Omental fat pad (tissue), 4 donors: Measurements from ENCODE around the gene PRKCA. TPM values are rescaled to one million over a fixed set of nuclear protein-coding genes. Genes with fewer than 3 reads are reported as not detected.
"Not testable (repeated sequence)": the region's sequence is repeated elsewhere in the genome, so short reads cannot be mapped to it uniquely, and the experiment has no call there.

Source experiments
- ATAC-seq: fragments of 150-250 bp; one replicate; pipeline ENCODE4 v1.9.1; 2016; ENCODE audit warnings: mild to moderate bottlenecking, moderate library complexity; ENCODE audit not compliant: low FRiP score
- DNase-seq: peaks from one replicate; pipeline ENCODE4 v3.0.0-alpha.2; 2019; ENCODE audit warnings: low spot score
- CTCF ChIP-seq, 3 donors: fragments of 450-650 bp; IDR thresholded peaks; one replicate each; pipeline ENCODE4 v1.5.1; 2016 to 2017; ENCODE audit warnings: antibody characterized with exemption in 3 of 3, mild to moderate bottlenecking in 3 of 3, moderate library complexity in 2 of 3
- total RNA-seq, 4 donors: library from RNA; depleted of rRNA; stranded (reverse); fragments of >200 nt; gene quantifications; one replicate each; pipeline ENCODE4 v1.1.0, GENCODE V29; 2016

The PRKCA gene
- total RNA-seq, 4 donors from 2014 or later, result 6.7 to 14.3 (median 10.3) TPM

GRCh38 chr17:66322764-66323163 is 20.4 kb downstream of the PRKCA start:
- no peak for ATAC-seq
- no peak for TF ChIP-seq CTCF (IDR thresholded peaks at IDR 0.05)
- DNase-seq, result no peak

GRCh38 chr17:66324381-66325004 is 22.1 kb downstream of the PRKCA start:
- DNase-seq, ATAC-seq: not testable (repeated sequence)

GRCh38 chr17:66326476-66327047 is 24.1 kb downstream of the PRKCA start:
- DNase-seq (no peak), ATAC-seq (no peak)
- TF ChIP-seq CTCF (IDR thresholded peaks at IDR 0.05), result no peak

- DNase-seq, result no peak
- TF ChIP-seq CTCF (IDR thresholded peaks at IDR 0.05), result no peak
- peak; percentile 70 for ATAC-seq
Measured at GRCh38 chr17:66330646-66331037, 28.2 kb downstream of the PRKCA start.

GRCh38 chr17:66331038-66331816 is 28.8 kb downstream of the PRKCA start:
- TF ChIP-seq CTCF (IDR thresholded peaks at IDR 0.05), result no peak
- peak; percentile 10 for ATAC-seq
- DNase-seq, result no peak

GRCh38 chr17:66335797-66336196 is 33.4 kb downstream of the PRKCA start:
- no peak for DNase-seq
- ATAC-seq, result no peak
- no peak for TF ChIP-seq CTCF (IDR thresholded peaks at IDR 0.05)

- no peak for ATAC-seq
- DNase-seq, result no peak
- no peak for TF ChIP-seq CTCF (IDR thresholded peaks at IDR 0.05)
Measured at GRCh38 chr17:66337268-66337667, 34.9 kb downstream of the PRKCA start.
